Activated CD8-positive, alpha-beta T cell treated with anti-CD3 and anti-CD28 coated beads, Interleukin-2, amount 10 ng/mL, durations not matched to agents 7 days and 5 days (primary cell): Measurements from ENCODE around the gene KCNT2. TPM values are rescaled to one million over a fixed set of nuclear protein-coding genes. Genes with fewer than 3 reads are reported as not detected.

Experiments used
- ATAC-seq: fragments of 150-1000 bp; cut with Tn5 transposase; one replicate; pipeline ENCODE4 v1.10.0; 2021; ENCODE audit warnings: moderate library complexity
- CTCF ChIA-PET: fragments of 350-600 bp; sonication (Branson Sonifier 250); formaldehyde crosslinking; loops from one replicate; lab custom pipeline; 2021; ENCODE audit warnings: antibody characterized with exemption; lab: Charles Lee
- POLR2A ChIA-PET: fragments of 350-600 bp; sonication (Branson Sonifier 250); formaldehyde crosslinking; loops from one replicate; lab custom pipeline; 2021; ENCODE audit warnings: antibody characterized with exemption; lab: Charles Lee
- DNase-seq: peaks from one replicate; pipeline ENCODE4 v3.0.0-alpha.2; 2020
- H3K27ac Mint-ChIP-seq: one replicate; pipeline ENCODE4 v1.8.0; 2021; ENCODE audit warnings: mild to moderate bottlenecking, mixed read lengths
- H3K27me3 Mint-ChIP-seq: one replicate; pipeline ENCODE4 v1.8.0; 2021; ENCODE audit warnings: low read depth, mixed read lengths
- H3K36me3 Mint-ChIP-seq: one replicate; pipeline ENCODE4 v1.8.0; 2021; ENCODE audit warnings: low read depth, mixed read lengths
- H3K4me1 Mint-ChIP-seq: one replicate; pipeline ENCODE4 v1.8.0; 2021; ENCODE audit warnings: low read depth, mixed read lengths
- H3K4me3 Mint-ChIP-seq: one replicate; pipeline ENCODE4 v1.8.0; 2021; ENCODE audit warnings: mild to moderate bottlenecking, mixed read lengths
- H3K9me3 Mint-ChIP-seq: one replicate; pipeline ENCODE4 v1.8.0; 2022; ENCODE audit warnings: mixed read lengths; ENCODE audit not compliant: insufficient read depth
- total RNA-seq, 2 experiments: library from RNA; stranded (reverse); gene quantifications; one replicate each; pipeline ENCODE4 v1.2.3, GENCODE V29; 2021

The KCNT2 gene
- total RNA-seq, 2 experiments from 2014 or later, result not detected

DNA sequence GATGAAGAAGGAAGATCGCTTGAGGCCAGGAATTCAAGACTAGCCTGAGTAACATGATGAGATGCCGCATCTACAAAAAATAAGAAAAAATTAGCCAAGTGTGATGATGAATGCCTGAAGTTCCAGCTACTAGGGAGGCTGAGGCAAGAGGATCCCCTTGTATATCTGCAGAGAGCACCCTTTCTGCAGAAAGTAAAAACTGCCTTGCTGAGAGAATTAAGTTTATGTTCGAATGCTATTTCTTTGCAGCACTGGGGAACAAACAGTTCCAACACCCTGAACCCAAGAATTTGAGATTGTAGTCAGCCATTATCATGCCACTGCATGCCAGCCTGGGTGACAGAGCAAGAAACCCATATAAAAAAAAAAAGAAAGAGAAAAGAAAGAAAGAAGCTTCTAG is 20.6 kb upstream of the KCNT2 start:
- no peak overlapping the region for H3K27ac Mint-ChIP-seq
- H3K4me1 Mint-ChIP-seq, result no peaks in the 10 kb centered on the region
- no peak overlapping the region for H3K4me3 Mint-ChIP-seq
- ATAC-seq, result no peak
- no peaks in the 10 kb centered on the region for H3K9me3 Mint-ChIP-seq
- H3K27me3 Mint-ChIP-seq, result no peaks in the 10 kb centered on the region
- ChIA-PET CTCF (no interaction called here), POLR2A (no interaction called here)
- no peak for DNase-seq
- H3K36me3 Mint-ChIP-seq, result no peaks in the 10 kb centered on the region

- Mint-ChIP-seq H3K4me1 (no peaks in the 10 kb centered on the region), H3K36me3 (no peaks in the 10 kb centered on the region), H3K27ac (no peak overlapping the region), H3K9me3 (no peaks in the 10 kb centered on the region), H3K4me3 (no peak overlapping the region), H3K27me3 (no peaks in the 10 kb centered on the region)
- no peak for ATAC-seq
- ChIA-PET CTCF (no interaction called here), POLR2A (no interaction called here)
- no peak for DNase-seq
Observed at GRCh38 chr1:196623079-196623478, 14.8 kb upstream of the KCNT2 start.

DNA sequence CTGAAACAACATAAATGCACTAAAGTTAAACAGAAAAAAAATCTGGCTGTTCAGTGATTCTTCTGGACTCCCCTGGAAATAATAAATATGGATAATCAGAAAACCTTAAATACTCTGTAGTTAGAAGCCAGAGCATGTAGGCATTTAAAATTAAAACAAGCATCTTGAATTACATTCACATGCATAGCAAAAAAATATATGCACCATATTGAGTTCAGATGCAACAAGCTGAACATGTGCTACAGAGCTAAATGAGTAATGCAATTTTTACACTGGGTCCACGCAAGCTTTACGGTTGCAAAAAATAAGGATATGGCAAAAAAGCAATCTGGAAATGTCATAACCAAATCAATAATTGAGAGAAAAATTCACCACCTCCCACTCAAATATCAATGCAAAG is 11.5 kb upstream of the KCNT2 start:
- Mint-ChIP-seq H3K27me3 (no peaks in the 10 kb centered on the region), H3K4me1 (no peaks in the 10 kb centered on the region), H3K4me3 (no peak overlapping the region), H3K27ac (no peak overlapping the region), H3K9me3 (no peaks in the 10 kb centered on the region), H3K36me3 (no peaks in the 10 kb centered on the region)
- no peak for ATAC-seq
- ChIA-PET CTCF (no interaction called here), POLR2A (no interaction called here)
- DNase-seq, result no peak

DNA sequence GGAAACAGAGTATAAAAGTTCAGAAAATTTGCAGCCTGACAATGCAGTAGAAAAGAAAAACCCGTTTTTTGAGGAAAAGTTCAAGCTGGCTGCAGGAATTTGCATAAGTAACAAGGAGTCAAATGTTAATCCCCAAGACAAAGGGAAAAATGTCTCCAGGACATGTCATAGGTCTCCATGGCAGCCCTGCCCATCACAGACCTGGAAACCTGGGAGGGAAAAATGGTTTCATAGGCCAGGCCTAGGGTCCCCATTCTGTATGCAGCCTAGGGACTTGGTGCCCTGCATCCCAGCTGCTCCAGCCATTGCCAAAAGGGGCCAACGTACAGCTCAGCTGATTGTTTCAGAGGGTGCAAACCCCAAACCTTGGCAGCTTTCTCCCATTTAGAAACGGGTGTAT is 3.6 kb upstream of the KCNT2 start:
- no peak overlapping the region for H3K4me3 Mint-ChIP-seq
- H3K36me3 Mint-ChIP-seq, result no peaks in the 10 kb centered on the region
- H3K27ac Mint-ChIP-seq, result no peak overlapping the region
- peaks cover 24% of the 10 kb centered on the region for H3K27me3 Mint-ChIP-seq
- no peaks in the 10 kb centered on the region for H3K9me3 Mint-ChIP-seq
- DNase-seq (no peak), ATAC-seq (no peak)
- H3K4me1 Mint-ChIP-seq, result peaks cover 3% of the 10 kb centered on the region
- CTCF ChIA-PET, result no interaction called here
- POLR2A ChIA-PET, result no interaction called here

DNA sequence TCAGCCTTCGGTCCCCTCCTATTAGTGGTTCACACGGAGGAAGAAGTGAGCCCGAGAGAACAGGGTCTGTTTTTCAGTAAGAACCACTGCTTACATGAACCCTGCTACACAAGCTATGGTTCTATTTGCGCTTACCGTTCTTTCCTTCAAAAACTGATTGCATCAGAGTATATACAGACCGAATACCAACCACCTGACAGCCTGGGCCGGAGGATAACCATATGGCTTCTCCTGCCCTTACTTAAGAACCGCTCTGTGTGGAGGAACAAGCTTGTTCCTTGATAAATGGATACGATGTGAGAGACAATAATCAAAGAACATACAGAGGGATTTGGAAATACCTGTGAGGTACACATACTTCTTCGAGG is 1.1 kb upstream of the KCNT2 start:
- CTCF ChIA-PET, result no interaction called here
- POLR2A ChIA-PET, result no interaction called here
- H3K27me3 Mint-ChIP-seq, result peaks cover 26% of the 10 kb centered on the region

DNA sequence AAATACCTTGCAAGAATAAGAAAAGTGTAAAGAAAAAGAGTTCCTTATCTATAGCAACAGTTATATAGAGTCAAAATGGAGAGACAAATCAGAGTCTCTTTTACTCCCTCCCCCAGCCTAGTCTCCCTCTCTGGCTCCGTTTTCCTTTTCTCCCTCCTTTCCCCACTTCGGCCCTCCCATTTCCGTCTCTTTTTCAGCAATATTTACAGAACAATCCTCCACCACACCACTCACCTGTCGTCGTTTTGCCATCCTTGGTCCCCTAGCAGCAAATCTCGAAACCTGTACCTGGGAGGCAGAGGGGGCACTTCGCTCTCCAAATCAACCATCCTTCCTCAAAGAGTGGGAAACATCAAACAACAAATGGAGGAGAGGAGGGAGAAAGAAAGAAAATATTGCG is 259 bp downstream of the KCNT2 start:
- no peaks in the 10 kb centered on the region for H3K9me3 Mint-ChIP-seq
- peaks cover 3% of the 10 kb centered on the region for H3K4me1 Mint-ChIP-seq
- no peak overlapping the region for H3K27ac Mint-ChIP-seq
- no peaks in the 10 kb centered on the region for H3K36me3 Mint-ChIP-seq
- ChIA-PET CTCF (no interaction called here), POLR2A (no interaction called here)
- ATAC-seq, result no peak
- no peak overlapping the region for H3K4me3 Mint-ChIP-seq
- no peak for DNase-seq
- H3K27me3 Mint-ChIP-seq, result peaks cover 25% of the 10 kb centered on the region

More for the DNA sequence above, 1.1 kb upstream of the KCNT2 start:
- no peak for ATAC-seq
- Mint-ChIP-seq H3K9me3 (no peaks in the 10 kb centered on the region), H3K36me3 (no peaks in the 10 kb centered on the region), H3K27ac (no peak overlapping the region), H3K4me3 (no peak overlapping the region), H3K4me1 (peaks cover 3% of the 10 kb centered on the region)
- DNase-seq, result no peak

- H3K9me3 Mint-ChIP-seq, result no peaks in the 10 kb centered on the region
- DNase-seq (no peak), ATAC-seq (no peak)
- ChIA-PET POLR2A (no interaction called here), CTCF (no interaction called here)
- no peak overlapping the region for H3K27ac Mint-ChIP-seq
- H3K4me3 Mint-ChIP-seq, result no peak overlapping the region
- H3K4me1 Mint-ChIP-seq, result peaks cover 3% of the 10 kb centered on the region
- H3K36me3 Mint-ChIP-seq, result no peaks in the 10 kb centered on the region
- H3K27me3 Mint-ChIP-seq, result peaks cover 12% of the 10 kb centered on the region
Observed at GRCh38 chr1:196603651-196604050, 4.6 kb downstream of the KCNT2 start.

GRCh38 chr1:196598942-196599748 is 9.1 kb downstream of the KCNT2 start:
- no peak for DNase-seq
- Mint-ChIP-seq H3K27ac (no peak overlapping the region), H3K27me3 (no peaks in the 10 kb centered on the region), H3K9me3 (no peaks in the 10 kb centered on the region), H3K4me1 (no peaks in the 10 kb centered on the region), H3K36me3 (no peaks in the 10 kb centered on the region), H3K4me3 (no peak overlapping the region)
- ChIA-PET POLR2A (no interaction called here), CTCF (no interaction called here)
- no peak for ATAC-seq

- DNase-seq (no peak), ATAC-seq (no peak)
- no peaks in the 10 kb centered on the region for H3K9me3 Mint-ChIP-seq
- H3K27me3 Mint-ChIP-seq, result no peaks in the 10 kb centered on the region
- H3K4me3 Mint-ChIP-seq, result no peak overlapping the region
- ChIA-PET CTCF (no interaction called here), POLR2A (no interaction called here)
- H3K36me3 Mint-ChIP-seq, result no peaks in the 10 kb centered on the region
- no peaks in the 10 kb centered on the region for H3K4me1 Mint-ChIP-seq
- H3K27ac Mint-ChIP-seq, result no peak overlapping the region
Observed at GRCh38 chr1:196594700-196595099, 13.5 kb downstream of the KCNT2 start.

- no peak for DNase-seq
- CTCF ChIA-PET, result no interaction called here
- H3K27ac Mint-ChIP-seq, result no peak overlapping the region
- no peak overlapping the region for H3K4me3 Mint-ChIP-seq
- no peaks in the 10 kb centered on the region for H3K9me3 Mint-ChIP-seq
- no peaks in the 10 kb centered on the region for H3K36me3 Mint-ChIP-seq
- no peaks in the 10 kb centered on the region for H3K4me1 Mint-ChIP-seq
- no peak for ATAC-seq
- POLR2A ChIA-PET, result no interaction called here
- no peaks in the 10 kb centered on the region for H3K27me3 Mint-ChIP-seq
Observed at GRCh38 chr1:196593955-196594354, 14.3 kb downstream of the KCNT2 start.

- no peak overlapping the region for H3K27ac Mint-ChIP-seq
- DNase-seq, result no peak
- ATAC-seq, result no peak
- no peaks in the 10 kb centered on the region for H3K9me3 Mint-ChIP-seq
- no peaks in the 10 kb centered on the region for H3K27me3 Mint-ChIP-seq
- no peaks in the 10 kb centered on the region for H3K4me1 Mint-ChIP-seq
- ChIA-PET POLR2A (no interaction called here), CTCF (no interaction called here)
- no peaks in the 10 kb centered on the region for H3K36me3 Mint-ChIP-seq
- H3K4me3 Mint-ChIP-seq, result no peak overlapping the region
Observed at GRCh38 chr1:196590959-196591358, 17.3 kb downstream of the KCNT2 start.

DNA sequence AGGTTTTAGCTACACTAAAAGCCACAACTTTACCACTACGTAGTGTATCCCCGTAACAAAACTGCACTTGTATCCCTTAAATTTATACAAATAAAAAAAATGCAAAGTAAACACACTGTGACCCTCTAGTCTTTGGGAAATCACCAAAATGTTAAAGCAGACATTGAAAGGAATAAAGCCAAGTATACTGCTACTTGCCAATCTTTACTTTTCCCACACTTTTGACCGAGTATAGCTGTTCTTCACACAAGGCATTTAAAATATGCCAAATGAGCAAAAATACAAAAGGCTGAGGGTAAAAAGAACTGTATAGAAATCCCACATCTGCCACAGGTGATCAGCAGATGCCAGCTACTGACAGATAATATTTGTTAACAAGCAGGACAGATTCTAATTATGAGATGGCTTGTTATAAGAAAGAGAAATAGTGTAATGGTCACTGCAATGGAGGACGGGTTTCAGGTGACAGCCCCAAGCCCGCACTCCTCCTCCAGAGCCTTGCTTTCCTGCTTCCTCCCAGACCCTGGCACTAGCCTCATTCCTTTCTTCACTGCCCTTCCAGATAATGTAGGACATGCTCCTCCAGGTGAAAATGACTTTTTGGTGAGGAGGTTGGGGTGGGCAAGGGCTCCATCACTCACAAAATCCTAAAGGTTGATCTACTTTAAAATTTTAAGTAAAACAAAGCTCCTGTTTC is 18.1 kb downstream of the KCNT2 start:
- ChIA-PET CTCF (interaction anchor here (0.5 kb wide), 1 partner anchor 675 kb away, joined by 3 read pairs; no protein-coding TSS in a partner anchor), POLR2A (no interaction called here)
- no peak overlapping the region for H3K4me3 Mint-ChIP-seq
- H3K36me3 Mint-ChIP-seq, result no peaks in the 10 kb centered on the region
- no peak overlapping the region for H3K27ac Mint-ChIP-seq
- no peak for DNase-seq
- no peaks in the 10 kb centered on the region for H3K4me1 Mint-ChIP-seq
- H3K27me3 Mint-ChIP-seq, result no peaks in the 10 kb centered on the region
- ATAC-seq, result no peak
- no peaks in the 10 kb centered on the region for H3K9me3 Mint-ChIP-seq
